SK-MEL-5 (cell line): ENCODE measurements around the gene GREB1L. TPM values are rescaled to one million over a fixed set of nuclear protein-coding genes. Genes with fewer than 3 reads are reported as not detected.

ENCODE experiments used
- DNase-seq: peaks from one replicate; pipeline ENCODE4 v3.0.0-alpha.2; 2016; ENCODE audit warnings: low read depth, low spot score
- in situ Hi-C: cut with HindIII; loops from 2 replicates; pipeline ENCODE4 v1.10.0; 2016; ENCODE audit warnings: low sequenced_read_pairs, high pct_unique_total_duplicates, low pct_unique_long_range_greater_than_20kb
- total RNA-seq: library from RNA; depleted of rRNA; stranded (reverse); fragments of >200 nt; shearing (Covaris generic); gene quantifications from 2 replicates; pipeline ENCODE4 v1.2.3, GENCODE V29; 2014

GREB1L gene
- total RNA-seq, 1 experiment from 2014 or later, result 0.50 TPM

- DNase-seq, result no peak
- in situ Hi-C loops, result no loop called here
These were observed 243.0 kb downstream of the GREB1L start for GRCh38 chr18:21484851-21485636.

DNA sequence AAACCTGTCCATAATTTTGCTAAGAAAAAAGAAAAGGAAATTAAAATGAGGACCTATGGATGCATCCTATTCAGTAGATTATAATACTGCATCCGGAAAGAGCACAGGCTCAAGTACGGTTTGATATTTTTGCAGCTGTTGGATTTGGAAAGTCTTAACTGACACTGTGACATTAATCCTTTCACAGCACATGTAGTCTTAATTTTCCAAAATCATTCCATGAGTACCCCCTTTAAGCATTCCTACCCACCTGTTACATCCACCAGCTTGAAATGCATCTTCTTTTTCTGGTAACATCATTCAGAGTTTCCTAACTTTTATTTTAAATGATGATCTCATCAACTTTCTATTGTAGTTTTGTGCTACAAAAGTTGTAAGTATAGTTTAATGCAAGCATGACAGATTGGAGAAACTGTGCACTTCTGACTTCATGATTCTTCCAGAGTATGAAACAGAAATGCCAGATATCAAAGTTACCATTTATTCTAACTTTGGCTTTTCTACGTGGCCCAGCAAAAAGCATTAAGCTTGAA lies 244.9 kb downstream of the GREB1L start:
- no peak for DNase-seq
- in situ Hi-C loops, result no loop called here

- in situ Hi-C loops, result no loop called here
- DNase-seq, result peak; percentile 75
These were observed 247.2 kb downstream of the GREB1L start for GRCh38 chr18:21489119-21489750.

DNA sequence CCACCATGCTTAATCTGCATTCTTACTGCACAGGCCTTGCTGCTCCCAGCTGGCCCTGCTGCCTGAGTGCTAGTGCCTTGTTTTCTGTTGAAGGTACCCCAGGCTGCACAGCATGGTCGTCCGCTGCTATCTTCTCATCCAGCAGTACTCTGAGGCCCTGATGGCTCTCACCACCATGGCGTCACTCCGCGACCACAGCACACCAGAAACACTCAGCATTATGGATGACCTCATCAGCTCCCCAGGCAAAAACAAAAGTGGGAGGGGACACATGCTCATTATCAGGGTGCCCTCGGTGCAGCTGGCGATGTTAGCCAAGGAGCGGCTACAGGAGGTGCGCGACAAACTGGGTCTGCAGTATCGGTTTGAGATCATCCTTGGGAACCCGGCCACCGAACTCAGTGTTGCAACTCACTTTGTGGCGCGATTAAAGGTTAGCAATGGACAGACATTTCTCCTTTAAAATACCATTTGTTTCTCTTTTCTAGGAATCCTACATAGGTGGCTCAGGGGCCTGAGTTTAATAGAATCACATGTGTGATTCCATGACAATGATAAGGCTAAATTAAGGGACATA lies 248.0 kb downstream of the GREB1L start:
- in situ Hi-C loops, result no loop called here
- no peak for DNase-seq

DNA sequence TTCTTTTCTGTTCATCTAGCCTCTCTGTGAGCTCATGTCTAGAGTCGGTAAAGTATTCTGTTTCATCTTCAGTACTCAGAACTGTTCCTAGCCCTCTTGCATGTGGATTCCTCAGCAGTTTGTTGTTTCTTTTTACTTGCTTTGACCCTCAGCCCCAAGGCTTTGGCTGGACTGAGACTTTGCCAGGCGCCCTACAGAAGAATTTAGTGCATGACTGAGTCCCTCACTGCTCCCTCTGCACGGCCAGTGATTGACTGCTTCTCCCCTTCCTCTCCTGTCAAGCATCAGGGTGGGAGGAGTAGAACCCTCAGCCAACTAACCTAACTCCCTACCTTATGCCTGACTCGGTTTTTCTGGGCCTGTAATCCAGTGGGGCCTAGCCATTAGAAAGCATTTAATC lies 248.7 kb downstream of the GREB1L start:
- in situ Hi-C loops, result no loop called here
- no peak for DNase-seq

GRCh38 chr18:21496277-21496835 lies 254.3 kb downstream of the GREB1L start:
- DNase-seq, result no peak
- in situ Hi-C loops, result no loop called here

DNA sequence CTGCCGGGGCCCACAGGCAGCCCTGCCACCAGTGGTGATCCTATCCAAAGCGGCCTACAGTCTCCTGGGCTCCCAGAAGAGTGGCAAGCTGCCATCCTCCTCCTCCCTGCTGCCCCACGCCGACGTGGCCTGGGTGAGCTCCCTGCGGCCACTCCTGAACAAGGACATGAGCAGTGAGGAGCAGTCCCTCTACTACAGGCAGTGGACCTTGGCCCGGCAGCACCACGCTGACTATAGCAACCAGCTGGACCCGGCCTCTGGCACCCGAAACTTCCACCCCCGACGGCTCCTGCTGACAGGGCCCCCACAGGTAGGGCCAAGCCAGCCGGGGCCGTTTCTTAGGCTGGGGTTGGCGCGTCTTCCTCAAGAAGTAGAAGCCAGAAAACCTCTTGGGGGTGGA lies 258.0 kb downstream of the GREB1L start:
- in situ Hi-C loops, result no loop called here
- DNase-seq, result no peak

- in situ Hi-C loops, result no loop called here
These were observed 260.6 kb downstream of the GREB1L start for GRCh38 chr18:21502661-21503060.

DNA sequence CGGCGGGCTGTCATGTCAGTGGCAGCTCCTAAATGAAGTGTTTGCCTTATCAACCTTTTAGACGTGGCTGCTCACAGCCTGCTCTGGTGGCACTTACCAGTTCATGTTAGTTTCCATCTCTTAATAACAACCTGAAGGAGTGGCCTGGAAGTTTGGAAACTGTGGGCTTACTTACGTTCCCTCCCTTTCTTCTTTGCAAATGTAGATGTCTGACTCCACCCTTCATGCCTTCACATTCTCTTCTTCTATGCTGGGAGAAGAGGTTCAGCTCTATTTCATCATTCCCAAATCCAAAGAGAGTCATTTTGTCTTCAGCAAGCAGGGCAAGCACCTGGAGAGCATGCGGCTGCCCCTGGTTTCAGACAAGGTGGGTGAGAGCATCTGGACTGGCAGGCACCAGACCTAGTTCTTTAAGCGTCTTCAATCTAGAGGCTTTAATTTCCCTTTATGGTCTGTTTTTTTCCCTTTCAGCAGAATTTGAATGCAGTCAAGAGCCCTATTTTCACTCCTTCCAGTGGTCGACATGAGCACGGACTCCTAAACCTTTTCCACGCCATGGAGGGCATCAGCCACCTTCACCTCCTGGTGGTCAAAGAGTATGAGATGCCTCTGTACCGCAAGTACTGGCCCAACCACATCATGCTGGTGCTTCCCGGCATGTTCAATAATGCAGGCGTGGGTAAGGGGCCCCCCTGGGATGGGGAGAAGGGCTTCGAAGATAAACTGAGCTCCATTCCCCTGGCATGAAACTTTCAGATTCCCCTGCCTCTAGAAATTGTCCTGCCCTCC lies 266.1 kb downstream of the GREB1L start:
- in situ Hi-C loops, result no loop called here
- DNase-seq, result no peak

More at GRCh38 chr18:21502661-21503060, 260.6 kb downstream of the GREB1L start:
- no peak for DNase-seq

GRCh38 chr18:21509062-21509461 lies 267.0 kb downstream of the GREB1L start:
- peak; percentile 25 for DNase-seq
- in situ Hi-C loops, result no loop called here

- in situ Hi-C loops, result no loop called here
- no peak for DNase-seq
These were observed 271.3 kb downstream of the GREB1L start for GRCh38 chr18:21513292-21513691.

DNA sequence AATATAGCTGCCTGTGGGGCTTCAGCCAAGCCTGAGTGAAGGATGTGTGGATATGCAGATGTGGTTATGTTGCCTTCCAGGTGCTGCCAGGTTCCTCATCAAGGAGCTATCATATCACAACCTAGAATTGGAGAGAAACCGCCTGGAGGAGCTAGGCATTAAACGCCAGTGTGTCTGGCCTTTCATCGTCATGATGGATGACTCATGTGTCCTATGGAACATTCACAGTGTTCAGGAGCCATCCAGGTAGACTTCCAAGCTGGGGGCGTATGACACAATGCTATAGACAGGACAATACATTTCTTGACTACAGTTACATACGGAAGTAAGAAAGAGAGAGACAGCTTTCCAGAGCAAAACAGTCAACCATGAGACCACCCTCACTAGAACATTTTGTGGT lies 271.7 kb downstream of the GREB1L start:
- in situ Hi-C loops, result no loop called here
- DNase-seq, result no peak

GRCh38 chr18:21522530-21522929 lies 280.5 kb downstream of the GREB1L start:
- in situ Hi-C loops, result no loop called here
- no peak for DNase-seq

DNA sequence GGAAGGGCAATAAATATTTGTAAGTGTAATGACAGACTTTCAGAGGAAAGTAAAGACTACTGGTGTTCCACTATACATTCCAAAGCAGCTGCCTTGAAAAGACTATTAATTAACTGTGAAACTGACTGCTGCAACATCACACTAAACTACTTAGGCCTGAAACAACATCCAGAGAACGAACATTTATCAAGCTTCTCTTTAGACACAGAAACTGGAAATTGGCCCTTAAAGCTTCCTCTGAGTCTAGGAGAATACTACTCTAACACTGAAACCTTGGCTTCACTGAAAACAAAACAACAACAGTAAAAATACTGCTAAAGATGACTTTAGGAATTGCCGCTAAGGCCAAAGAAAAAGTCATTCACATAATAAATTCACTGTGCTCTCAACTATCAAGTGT lies 283.9 kb downstream of the GREB1L start:
- in situ Hi-C loops, result no loop called here
- DNase-seq, result no peak

DNA sequence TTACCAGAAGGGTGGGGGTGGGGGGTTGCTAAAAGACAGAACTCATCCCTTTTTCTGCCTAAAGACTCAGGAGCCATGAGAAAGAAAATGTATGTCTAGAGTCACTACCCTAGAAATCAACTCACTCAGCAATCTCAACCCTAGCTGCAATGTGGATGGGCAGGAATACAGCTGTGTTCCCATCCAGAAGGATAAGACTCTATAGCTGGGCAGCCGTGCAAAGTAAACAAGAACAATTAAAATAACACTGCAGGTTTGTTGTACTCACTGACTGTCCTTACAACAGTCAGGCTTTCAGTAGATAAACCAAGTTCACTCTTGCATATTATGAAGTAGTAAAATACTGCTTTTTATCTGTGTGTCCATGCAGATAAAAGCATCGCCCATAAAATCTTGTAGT lies 284.4 kb downstream of the GREB1L start:
- DNase-seq, result no peak
- in situ Hi-C loops, result no loop called here

- in situ Hi-C loops, result no loop called here
- no peak for DNase-seq
These were observed 292.3 kb downstream of the GREB1L start for GRCh38 chr18:21534327-21534726.

GRCh38 chr18:21538230-21538629 lies 296.2 kb downstream of the GREB1L start:
- no peak for DNase-seq
- in situ Hi-C loops, result no loop called here

GRCh38 chr18:21546423-21546822 lies 304.4 kb downstream of the GREB1L start:
- in situ Hi-C loops, result no loop called here

More at GRCh38 chr18:21546423-21546822, 304.4 kb downstream of the GREB1L start:
- DNase-seq, result no peak
